ENCODE measurements around the gene BCOR.

BCOR gene

DNA sequence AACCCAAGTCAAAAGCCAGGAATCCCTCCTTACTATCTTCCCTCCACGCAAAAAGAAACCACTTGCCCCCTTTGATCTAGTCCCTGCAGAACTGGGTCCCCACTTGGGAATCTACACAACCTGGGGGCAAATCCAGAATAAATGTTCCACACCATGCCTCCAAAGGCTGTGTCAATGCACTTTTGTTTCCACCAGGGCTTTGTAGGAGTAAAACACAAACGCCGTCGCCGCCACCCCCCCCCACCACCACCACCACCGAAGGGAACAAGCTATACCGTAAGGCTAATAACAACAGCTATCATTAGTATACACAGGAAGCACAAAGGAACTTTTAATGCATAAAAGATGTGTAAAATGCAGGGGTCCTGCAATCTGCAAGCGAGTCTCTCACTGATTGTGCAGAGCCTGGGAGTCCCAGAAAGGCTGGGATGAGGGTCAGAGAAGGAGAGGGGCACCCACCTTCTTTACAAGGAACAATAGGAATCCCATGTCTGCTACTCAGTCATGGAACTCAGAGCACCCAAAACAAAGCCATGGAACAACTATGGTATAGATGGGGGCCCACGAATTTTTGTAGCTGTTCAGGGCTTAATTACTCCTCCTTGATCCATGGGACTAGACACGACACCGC is 13.2 kb downstream of the BCOR start:
- DNase-seq (ENCODE audit: low read depth), result no peak

DNA sequence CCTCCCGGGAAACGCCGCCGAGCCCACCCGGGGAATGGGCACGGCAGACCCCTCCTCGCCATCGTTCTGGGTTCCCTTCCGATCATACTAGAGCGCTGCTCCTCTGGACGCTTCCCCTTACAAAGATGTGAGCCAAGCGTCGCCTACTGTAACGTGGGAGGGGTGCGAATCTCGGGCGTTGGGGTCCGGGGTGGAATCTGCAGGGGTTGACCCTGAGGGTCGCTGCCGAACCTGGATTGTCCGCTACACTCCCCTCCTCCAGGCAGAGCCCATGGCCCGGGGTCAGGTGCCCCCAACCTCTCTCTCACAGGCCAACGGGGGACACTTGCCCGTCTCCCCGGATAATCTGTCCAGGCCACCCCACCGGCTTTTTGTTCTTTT is 13.8 kb downstream of the BCOR start:
- DNase-seq (ENCODE audit: low read depth), result no peak

DNA sequence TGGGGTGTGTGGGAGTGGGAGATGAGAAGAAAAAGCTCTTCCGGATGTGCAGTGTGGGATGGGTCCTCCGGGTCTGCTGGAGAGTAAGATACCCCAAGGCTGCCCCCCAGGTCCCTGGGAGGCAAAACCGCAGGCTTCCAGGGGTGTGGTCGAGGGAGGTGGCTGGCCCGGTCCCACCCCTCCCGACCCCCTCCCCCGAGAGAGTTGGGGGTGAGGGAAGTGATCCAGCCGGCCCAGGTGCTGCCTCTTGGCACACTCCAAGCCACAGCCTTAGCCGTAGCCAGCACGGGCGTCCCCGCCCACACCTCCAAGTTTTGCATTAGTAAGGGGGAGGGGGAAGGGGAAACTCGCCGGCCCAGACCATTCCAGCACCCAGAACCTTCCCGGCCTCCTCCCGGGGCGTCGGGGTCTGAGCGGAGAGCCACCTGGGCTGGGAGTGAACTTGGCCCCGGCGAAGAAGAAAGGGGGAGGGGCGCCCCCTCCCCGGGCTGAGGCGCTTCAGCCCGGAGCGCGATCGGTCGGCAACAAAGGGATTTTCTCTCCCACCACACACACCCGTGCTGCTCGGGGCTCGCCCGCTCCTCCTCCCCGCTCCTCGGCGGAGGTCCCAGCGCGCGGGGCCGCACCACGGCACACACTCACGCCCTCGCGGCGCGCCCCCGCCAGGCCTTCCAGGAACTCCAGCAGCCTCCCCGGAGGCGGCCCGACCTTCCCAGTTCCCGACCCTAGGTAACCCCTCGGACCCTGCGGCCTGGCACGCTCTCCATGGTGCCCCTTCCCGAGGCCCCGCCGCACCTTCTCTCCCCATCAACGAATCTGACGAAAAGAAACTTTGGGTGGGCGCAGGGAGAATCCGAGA is 14.4 kb downstream of the BCOR start:
- DNase-seq (ENCODE audit: low read depth), result no peak

DNA sequence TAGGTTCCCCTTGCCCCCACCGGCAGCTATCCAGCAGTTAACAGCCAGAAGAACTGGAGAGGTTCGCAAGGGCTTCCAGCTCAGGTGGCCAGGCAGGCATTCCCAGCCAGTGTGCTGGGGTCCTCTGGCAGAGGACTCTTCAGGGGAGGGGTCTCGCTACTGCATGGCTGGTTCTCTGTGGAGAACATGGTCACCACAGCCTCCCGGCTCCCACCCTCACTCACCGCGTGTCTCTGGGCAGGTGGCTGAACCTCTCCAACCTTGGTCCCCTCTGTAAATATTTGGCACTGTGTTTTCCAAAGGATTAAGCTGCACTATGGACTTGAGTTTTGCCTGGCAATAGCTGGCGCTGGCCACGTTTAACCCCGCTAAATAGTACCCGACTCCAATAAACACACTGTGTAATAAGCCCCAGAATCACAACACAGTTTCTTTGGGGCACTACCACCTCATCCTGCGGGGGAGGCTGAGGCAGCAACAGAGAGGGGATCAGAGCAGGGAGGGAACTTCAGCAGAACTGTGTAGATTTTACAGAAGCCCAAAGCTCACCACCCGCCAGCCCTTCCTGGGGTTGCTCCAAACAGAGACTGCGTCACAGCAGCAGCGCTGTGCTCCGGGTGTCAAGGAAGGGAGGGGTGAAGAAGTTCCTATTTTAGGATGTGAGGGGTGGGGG is 15.2 kb downstream of the BCOR start:
- DNase-seq (ENCODE audit: low read depth), result no peak

DNA sequence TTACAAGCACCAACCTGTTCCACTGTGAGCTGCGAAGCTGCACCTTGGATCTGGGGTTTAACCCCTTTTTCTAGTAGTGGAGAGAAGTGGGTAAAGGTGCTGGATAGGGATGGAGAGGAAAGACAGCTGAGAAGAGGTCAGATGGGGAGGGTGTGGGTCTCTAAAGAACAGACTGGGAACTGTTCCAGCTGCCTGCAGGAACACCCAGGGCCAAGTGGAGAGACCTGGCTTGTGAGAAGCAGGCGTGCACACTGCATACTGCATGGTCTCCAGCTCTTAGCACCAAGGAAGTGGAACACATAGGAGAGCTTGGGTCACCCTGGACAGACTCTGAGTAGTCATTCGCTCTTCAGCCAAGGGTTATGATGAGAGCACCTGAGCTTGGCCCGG is 16.1 kb downstream of the BCOR start:
- no peak for DNase-seq (ENCODE audit: low read depth)

DNA sequence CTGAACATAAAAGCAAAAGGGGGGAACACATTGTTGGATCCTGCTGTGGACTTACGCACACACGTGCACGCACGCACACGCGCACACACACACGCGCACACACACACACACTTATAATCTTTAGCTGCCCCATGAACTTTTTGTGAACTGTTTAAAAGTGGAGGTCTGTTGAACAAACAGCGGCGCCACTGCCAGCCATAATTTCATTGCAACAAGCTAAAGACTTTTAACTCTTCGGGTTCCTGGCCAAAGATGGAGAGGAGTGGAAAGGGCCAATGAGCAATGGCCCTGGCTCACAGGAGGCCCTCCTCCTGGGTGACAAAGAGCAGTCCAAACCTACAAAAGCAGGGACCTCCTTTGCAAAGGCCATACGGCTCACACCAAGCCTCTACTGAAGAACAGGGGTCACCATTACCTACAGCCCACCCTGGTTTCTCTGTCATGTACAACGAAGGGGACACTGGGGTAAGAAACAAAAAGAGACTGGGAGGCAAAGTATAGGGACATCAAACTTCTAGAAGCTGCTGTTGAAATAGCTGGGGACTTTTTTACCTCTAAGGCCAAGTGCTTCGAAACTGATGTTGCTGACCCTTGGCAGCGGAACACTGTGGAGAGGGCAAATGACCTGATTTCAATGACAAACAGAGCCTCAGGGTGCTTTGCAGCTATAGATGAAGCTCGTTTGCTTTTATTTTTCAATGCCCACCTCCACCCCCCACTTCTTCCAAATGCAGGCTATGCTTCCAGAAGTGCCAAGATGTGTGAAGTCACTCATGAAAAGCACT is 16.7 kb downstream of the BCOR start:
- DNase-seq (ENCODE audit: low read depth), result no peak

DNA sequence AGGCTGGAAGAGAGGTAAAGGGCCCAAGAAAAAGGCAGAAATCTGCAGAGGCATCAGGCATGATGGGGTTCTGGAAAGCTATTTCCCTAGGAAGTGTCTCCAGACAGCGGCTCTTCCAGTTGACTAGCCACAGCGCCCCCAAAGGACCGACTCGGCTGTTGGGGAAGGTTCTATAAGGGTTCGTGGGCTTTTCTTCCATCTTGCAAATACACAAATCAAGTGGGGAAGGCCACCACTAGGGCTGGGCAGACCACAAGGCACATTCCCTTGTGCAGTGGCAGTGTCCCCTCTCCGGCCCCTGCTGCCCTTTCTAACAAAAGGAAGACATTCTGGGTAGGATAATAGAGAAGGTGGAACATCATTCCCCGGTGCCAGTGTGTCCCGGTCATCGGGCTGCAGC is 18.2 kb downstream of the BCOR start:
- DNase-seq (ENCODE audit: low read depth), result no peak

DNA sequence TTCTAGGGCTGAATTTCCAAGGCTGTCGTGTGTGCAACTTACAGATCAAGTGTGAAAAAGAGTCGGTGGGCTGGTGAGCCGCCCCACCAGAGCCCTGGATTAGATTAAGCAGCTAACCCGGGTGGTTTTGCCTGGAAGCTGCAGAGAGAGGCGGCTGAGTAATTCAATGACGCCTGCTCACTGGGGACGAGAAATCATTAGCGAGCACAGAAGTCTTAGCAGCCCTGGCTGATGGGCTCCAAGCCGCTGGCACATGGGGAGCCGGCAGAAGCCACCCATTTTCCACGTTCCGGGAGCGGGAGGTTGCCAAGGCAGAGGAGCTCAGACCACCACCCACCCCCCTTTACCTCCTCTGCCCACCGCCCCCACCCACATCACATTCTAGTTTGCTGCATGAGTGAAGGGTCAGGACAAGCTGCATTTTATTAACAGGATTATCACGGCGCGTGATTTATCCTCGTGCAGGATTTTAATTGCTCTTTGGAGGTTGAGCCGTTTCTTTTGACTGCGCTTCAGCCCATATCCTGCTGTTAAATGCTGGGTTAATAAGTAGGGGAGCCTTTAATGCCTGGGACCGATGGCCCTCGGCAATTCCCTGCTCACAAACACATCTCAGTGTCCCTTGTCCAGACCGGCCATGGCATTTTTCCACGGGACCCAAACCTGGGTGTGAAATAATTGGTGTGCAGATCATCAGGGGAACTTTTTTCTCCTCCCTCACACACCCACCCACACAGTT is 19.1 kb downstream of the BCOR start:
- no peak for DNase-seq (ENCODE audit: low read depth)

DNA sequence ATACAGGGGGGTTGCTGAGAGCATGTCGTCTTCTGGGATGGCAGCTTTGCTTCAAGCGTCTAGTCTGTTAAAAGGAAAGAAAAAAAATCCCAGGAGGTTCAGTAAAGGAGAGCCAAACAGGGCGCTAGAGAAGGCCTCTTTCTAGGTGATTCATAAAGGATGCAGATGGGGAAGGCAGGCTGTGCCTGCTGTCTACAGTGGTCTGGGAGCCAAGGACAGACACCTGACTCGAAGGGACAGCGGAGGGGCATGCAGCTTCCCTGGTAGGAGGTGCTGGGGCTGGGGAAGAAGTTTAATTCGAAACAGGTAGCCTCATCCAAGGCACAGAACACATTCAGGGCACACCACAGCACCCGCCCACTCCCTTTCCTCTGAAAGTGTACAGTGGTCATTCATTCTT is 19.9 kb downstream of the BCOR start:
- no peak for DNase-seq (ENCODE audit: low read depth)

DNA sequence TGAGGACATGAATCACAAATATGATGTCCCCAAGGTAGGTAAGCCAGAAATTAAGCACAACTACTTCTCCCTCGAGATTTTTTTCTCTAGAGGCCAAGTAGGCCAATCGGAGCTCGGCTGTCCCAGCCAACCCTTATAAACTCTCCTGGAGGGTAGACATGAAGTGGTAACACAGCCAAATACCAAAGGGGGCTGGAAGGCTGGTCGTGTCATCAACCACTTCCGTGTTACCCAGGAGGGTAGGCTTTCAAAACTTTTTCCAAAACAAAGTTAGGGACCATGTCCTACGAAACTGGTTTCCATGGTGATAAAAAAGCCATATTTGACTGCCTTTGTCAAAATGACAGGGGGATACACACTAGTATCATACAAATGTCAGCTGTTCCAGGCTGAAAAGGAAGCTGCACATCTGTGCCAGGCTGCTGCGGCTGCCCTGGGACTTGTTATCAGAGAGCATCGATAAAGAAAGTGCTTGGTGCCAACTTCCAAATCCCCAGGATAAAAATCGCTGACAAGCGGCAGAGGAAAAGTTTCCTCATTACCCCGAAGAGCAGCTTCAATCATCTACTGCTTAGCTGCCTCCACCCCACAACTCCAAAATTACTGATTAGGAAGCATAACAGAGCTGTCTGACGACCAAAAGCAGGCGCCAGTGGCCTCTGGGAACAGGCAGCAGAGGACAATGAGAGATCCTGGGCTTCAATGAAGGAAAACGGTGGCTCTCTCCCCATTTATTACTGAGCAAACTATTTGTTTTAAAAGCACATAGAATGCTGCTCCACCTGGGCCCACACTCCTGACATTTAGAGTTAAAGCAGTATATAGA is 20.8 kb downstream of the BCOR start:
- DNase-seq (ENCODE audit: low read depth), result no peak

DNA sequence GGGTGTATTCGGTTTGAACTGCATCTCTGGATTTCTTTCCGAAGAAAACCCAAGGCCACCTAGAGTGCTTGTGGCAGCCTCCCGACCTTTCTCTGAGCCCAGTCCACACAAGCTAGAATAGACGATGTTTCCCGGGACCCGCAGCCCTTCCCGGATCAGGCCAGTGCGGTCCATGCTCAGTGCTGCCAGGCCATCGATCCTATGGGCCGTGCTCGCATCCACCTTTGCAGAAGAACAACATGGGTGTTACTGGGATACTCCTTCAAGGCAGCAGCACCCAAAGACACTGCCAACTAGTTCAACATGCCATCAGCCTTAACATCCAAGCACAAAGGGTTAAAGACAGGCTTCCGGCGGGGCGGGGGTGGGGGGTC is 22.8 kb downstream of the BCOR start:
- DNase-seq (ENCODE audit: low read depth), result no peak

DNA sequence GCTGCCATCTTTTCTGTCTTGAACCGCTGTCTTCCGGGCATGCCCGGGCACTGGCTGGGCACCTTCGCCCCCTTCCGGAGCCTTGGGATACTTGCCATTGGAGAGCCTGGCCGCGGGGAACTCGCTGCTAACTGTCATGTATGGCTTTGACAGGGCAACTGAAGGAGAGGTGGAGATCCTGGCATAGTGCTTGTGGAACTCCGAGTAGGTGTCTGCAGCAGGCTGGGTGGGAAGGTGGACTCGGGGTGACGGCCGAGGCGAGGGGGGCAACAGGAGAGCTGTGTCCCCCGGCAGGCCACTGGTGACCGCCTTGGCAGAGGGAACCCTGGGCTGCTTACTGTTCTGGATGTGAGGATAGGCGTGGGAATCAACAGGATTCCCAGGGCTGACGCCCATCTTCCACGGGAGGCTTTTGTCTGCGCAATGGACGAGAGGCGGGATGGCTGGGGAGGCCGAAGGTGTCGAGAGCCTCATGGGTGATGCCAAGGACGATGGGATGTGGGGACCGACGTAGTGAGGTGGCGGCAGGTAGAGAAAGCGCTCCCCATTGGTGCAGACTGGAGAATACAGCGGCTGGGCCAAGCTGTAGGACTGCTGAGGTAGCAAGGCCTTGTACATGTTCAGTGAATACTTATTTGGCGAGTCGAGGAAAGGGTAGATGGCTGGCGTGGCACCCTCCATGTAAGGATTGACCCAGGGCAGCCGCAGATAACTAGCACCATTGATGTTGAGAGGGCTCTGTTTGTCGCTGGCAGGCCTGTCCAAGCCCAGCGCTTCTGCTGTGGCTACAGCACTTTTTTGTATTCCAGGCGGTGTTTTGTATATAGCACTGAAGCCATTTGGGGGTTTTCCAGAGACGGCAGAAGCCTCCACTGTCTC is 23.4 kb downstream of the BCOR start:
- DNase-seq (ENCODE audit: low read depth), result no peak

DNA sequence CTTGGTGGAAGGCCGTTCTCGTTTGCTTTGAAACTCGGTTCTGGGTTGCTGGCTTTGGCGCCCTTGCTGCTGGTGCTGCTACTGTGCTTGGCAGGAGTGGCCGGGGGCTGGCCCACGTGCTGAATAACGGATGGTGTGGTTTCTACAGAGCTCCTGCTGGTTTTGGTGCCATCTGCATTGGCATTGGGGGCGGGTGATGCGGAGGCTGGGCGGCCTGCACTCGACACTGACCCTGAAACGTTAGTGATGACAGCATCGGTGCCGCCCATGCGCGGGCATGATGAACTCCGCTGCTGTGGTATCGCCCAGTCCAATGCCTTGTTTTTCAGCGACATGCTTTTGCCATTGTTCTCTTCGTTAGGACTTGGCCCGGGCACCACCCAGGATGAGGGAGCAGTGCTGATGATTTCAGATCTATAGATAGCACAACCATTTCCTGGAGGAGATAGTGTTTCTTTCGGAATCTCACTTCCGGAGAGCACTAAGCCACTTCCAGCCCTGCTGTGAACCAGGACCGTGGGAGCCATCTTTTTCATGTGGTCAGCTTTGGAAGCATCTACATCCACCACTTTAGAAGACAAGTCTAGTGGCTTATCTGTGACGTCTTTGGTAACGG is 24.2 kb downstream of the BCOR start:
- DNase-seq (ENCODE audit: low read depth), result no peak

DNA sequence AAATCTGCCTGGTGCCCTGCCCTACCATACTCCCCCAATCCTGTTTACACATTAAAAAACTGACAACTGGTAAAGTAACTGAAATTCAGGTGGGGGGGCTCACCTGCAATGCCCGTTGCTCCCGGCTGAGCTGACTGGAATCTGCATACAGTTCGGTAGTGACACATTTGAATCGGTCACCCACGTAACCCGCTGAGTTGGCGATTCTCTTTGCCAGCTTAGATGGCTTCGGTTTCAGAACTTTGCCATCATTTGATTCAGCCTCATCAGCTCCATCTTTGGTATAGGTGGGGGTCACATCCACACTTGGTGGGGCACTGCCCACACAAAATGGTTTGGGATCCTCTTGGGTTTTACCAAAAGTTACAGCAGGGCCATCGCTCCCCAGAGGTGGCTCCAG is 25.5 kb downstream of the BCOR start:
- DNase-seq (ENCODE audit: low read depth), result no peak

DNA sequence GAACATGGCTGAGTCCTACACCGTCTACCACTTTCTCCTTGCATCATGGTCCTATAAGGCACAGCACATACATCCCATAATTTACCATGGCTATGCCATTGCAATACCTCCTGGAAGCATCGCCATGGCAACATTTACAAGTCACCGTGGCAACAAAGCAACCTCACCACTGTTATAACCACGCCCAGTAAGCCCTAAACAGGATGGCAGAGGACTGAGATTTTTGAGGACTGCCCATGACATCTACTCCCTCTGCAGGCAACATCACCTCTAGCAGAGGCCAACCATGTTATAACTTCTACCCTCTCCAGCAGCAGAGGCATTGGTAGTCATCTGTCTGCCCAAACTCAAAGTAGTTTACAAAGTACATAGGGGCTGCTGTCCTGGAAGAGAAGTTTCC is 29.7 kb downstream of the BCOR start:
- DNase-seq (ENCODE audit: low read depth), result no peak

DNA sequence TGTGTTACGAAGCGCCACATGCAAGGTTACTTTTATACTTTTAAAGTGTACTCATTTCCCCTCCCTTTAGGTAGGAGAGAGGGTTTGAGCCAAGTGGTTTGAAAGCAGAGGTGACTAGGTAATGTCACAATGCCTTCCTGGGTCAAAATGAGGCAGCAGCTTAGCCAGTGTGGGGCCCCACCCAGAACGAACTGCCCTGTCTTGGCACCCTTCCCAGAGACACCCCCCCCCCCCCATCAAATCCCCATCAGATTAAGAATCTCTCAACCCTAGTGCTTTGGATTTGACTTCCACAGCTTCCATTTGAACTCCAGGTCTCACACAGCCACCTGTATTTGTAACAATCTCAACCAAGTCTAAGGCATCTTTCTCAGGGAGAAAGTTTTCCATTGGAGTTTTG is 31.1 kb downstream of the BCOR start:
- DNase-seq (ENCODE audit: low read depth), result no peak

DNA sequence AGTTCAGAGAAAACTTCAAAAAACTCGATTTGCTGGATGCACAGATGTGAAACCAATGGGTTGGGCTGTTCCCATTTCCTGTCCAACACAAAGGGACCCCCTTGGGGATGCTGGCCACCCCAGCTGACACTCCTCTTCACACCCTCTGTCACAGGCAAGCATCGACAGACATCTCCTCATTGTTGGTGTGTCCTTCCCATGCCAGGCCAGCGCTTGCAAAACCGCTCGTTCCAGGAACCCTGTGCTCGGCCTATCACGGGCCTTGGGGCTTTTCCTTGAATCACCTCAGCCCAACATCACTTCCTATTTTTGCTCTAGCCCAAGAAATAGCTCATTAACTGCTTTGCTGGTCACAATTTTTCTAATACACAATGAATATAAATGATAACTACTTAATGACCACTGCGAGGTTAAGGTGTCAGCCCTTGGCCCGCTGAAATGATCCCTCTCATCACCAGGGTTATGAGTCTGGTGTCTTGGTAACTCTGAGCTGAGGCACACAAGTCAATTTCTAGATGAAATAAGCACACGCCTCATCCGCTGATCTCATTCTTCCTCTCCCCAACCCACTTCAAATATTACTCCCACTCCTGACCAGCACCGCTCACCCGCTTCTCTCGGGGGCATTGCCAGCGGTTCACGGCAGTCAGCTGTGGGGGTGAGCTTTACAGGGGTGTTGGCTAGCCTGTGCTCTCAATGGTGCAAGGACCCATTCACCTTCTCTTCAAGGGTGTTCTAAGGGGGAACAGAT is 32.3 kb downstream of the BCOR start:
- no peak for DNase-seq (ENCODE audit: low read depth)

DNA sequence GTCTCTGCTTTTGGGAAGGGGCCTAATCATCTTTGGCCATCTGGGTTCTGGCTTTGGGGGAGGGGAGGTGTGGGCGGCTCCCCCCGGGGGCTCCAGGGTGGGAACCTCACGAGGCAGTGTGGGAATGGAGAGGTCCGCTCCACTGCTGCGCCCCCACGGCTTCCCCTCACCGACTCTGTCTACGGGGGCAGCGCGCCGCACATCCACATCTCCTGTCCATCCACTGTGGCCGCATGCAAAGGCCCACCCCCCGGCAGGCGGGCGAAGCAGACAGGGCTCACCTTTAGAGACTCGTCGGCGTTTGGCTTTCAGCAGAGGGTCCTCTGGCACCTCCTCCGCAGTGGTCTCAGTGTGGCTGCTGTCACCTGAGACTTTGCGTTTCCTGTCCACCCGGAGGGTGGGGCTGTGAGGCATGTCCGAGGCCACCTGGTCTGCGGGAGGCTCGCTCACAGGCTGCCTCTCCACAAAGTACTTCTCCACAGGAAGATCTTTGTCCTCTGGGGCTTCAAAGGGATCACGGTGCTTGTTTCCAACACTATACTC is 33.6 kb downstream of the BCOR start:
- DNase-seq (ENCODE audit: low read depth), result no peak

DNA sequence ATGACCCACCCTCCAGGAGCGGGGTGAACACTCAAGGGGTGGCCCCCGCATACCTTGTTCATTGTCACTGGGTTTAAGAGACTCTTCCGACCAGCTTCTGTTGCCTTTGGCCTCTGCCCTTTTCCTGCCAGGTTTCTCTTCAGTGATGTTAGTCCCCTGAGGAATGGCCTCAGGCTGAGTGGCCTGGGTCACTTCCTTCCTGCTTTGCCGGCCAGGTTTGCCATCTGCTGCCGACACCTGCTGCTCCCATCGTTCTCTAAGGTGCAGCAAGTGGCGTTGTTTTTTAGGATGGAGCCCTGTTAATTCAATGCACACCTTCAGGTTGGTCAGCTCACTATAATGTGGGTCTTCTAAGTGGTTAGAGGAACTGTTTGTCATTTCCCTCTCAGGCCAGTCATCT is 34.2 kb downstream of the BCOR start:
- DNase-seq (ENCODE audit: low read depth), result no peak

All from fibroblast of the conjunctiva (primary cell).